ENCODE data around the gene NCF2. TPM values are rescaled to one million over a fixed set of nuclear protein-coding genes. Genes with fewer than 3 reads are reported as not detected.

Gene NCF2
- total RNA-seq, 1 experiment from 2014 or later: 31.3 TPM

- TF ChIP-seq EZH2phosphoT487 (IDR thresholded peaks at IDR 0.05; ENCODE audit: borderline replicate concordance, low read length) (no peak), EZH2 (IDR thresholded peaks at IDR 0.05; ENCODE audit: low read length, unreplicated experiment) (no peak)
- TF ChIP-seq, protein P1, sequence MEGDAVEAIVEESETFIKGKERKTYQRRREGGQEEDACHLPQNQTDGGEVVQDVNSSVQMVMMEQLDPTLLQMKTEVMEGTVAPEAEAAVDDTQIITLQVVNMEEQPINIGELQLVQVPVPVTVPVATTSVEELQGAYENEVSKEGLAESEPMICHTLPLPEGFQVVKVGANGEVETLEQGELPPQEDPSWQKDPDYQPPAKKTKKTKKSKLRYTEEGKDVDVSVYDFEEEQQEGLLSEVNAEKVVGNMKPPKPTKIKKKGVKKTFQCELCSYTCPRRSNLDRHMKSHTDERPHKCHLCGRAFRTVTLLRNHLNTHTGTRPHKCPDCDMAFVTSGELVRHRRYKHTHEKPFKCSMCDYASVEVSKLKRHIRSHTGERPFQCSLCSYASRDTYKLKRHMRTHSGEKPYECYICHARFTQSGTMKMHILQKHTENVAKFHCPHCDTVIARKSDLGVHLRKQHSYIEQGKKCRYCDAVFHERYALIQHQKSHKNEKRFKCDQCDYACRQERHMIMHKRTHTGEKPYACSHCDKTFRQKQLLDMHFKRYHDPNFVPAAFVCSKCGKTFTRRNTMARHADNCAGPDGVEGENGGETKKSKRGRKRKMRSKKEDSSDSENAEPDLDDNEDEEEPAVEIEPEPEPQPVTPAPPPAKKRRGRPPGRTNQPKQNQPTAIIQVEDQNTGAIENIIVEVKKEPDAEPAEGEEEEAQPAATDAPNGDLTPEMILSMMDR (conservative IDR thresholded peaks at IDR 0.05; ENCODE audit: low read depth, low read length): no peak
- CTCF ChIA-PET: no interaction called here
- no peaks in the 10 kb centered on the region for H3K27me3 ChIP-seq (ENCODE audit: low read length)
- no peak overlapping the region for H3K4me3 ChIP-seq (ENCODE audit: low read length)
- no peaks in the 10 kb centered on the region for H3F3A ChIP-seq (ENCODE audit: low read length, unreplicated experiment)
- no peaks in the 10 kb centered on the region for H3K79me2 ChIP-seq (ENCODE audit: low read length)
- H3K9ac ChIP-seq (ENCODE audit: low read length): no peak overlapping the region
- POLR2A ChIA-PET (ENCODE audit: unreplicated experiment): interaction anchor here (0.5 kb wide), 1 partner anchor 21 kb away, joined by 3 read pairs; no protein-coding TSS in a partner anchor
- no peaks in the 10 kb centered on the region for H3K4me1 ChIP-seq (ENCODE audit: insufficient read depth, low read length)
- H3K9me3 ChIP-seq (ENCODE audit: low read length): no peaks in the 10 kb centered on the region
- H3K4me2 ChIP-seq (ENCODE audit: low read length): no peak overlapping the region
- intact Hi-C loops (cut with micrococcal nuclease): no loop called here
- DNase-seq (no peak), ATAC-seq (no peak)
- no peaks in the 10 kb centered on the region for H3K9me2 ChIP-seq (replicated peaks; ENCODE audit: low read length)
- H4K20me1 ChIP-seq (ENCODE audit: low read length): no peaks in the 10 kb centered on the region
- H2AFZ ChIP-seq (ENCODE audit: low read length): no peak overlapping the region
- H3K36me3 ChIP-seq (ENCODE audit: low read depth, low read length): no peaks in the 10 kb centered on the region
- BruUV-seq (replicated peaks): no TSS peak
- H3K27ac ChIP-seq (ENCODE audit: low read length): no peak overlapping the region
Observed at GRCh38 chr1:183600634-183601033, 10.4 kb upstream of the NCF2 start.

DNA sequence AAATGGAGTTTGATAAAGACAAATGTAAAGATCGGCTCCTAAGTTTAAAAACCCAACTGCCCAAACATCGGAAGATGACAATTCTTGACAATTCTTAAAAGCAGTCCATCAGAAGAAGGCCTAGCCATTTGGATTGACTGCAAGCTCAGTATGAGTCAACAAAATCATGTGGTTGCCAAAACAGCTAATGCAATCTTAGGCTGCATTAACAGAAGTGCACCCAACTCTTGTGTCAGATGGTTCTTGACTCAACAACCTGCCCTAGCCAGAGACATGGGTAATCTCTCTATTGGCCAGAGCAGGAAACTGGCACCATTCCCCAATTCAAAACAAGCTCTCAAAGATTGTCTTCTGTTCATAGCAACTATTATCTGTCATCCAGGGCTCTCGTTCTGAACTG, 9.9 kb upstream of the NCF2 start:
- DNase-seq: peak; percentile 49
- Histone ChIP-seq H3K4me1 (ENCODE audit: insufficient read depth, low read length) (no peaks in the 10 kb centered on the region), H3K9me3 (ENCODE audit: low read length) (no peaks in the 10 kb centered on the region), H3K4me3 (ENCODE audit: low read length) (no peak overlapping the region), H3K27ac (ENCODE audit: low read length) (no peak overlapping the region), H3K4me2 (ENCODE audit: low read length) (no peak overlapping the region), H3K36me3 (ENCODE audit: low read depth, low read length) (no peaks in the 10 kb centered on the region), H3K9ac (ENCODE audit: low read length) (no peak overlapping the region), H3K9me2 (replicated peaks; ENCODE audit: low read length) (no peaks in the 10 kb centered on the region), H2AFZ (ENCODE audit: low read length) (no peak overlapping the region), H3K79me2 (ENCODE audit: low read length) (no peaks in the 10 kb centered on the region), H3K27me3 (ENCODE audit: low read length) (no peaks in the 10 kb centered on the region), H4K20me1 (ENCODE audit: low read length) (no peaks in the 10 kb centered on the region), H3F3A (ENCODE audit: low read length, unreplicated experiment) (no peaks in the 10 kb centered on the region)
- TF ChIP-seq EZH2 (IDR thresholded peaks at IDR 0.05; ENCODE audit: low read length, unreplicated experiment): no peak
- TF ChIP-seq, protein P1 (conservative IDR thresholded peaks at IDR 0.05; ENCODE audit: low read depth, low read length): no peak
- no peak for TF ChIP-seq EZH2phosphoT487 (IDR thresholded peaks at IDR 0.05; ENCODE audit: borderline replicate concordance, low read length)
- peak; percentile 18; the same call in 1 of the 2 replicates for ATAC-seq
- intact Hi-C loops (cut with micrococcal nuclease): no loop called here
- no TSS peak for BruUV-seq (replicated peaks)
- ChIA-PET POLR2A (ENCODE audit: unreplicated experiment) (interaction anchor here (0.5 to 0.6 kb wide), 2 partner anchors 20 to 422 kb away, joined by 3 to 4 read pairs; no protein-coding TSS in a partner anchor), CTCF (no interaction called here)

DNA sequence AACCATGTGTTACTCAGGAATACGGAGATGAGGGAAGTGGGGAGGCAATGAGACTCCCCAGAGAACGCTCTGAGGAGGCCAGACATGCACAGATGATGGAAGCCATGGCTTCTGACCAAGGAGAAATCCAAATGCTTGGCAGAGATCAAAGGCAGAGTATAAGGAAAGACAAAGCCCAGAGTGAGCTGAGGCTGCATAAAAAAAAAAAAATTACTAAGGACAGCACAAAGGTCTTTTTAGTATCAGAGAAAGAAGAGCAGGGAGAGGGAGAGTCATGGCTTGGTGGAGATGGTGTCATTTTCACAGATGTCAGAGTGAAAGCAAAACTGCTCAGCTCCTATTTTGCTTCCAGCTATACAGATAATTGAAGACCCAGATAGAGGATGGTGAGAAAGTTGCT, 8.1 kb upstream of the NCF2 start:
- no peak for ATAC-seq
- Histone ChIP-seq H3K4me3 (ENCODE audit: low read length) (no peak overlapping the region), H3F3A (ENCODE audit: low read length, unreplicated experiment) (no peaks in the 10 kb centered on the region), H3K9me3 (ENCODE audit: low read length) (no peaks in the 10 kb centered on the region), H3K27me3 (ENCODE audit: low read length) (no peaks in the 10 kb centered on the region), H3K9me2 (replicated peaks; ENCODE audit: low read length) (no peaks in the 10 kb centered on the region), H3K4me1 (ENCODE audit: insufficient read depth, low read length) (no peaks in the 10 kb centered on the region), H2AFZ (ENCODE audit: low read length) (no peak overlapping the region), H3K9ac (ENCODE audit: low read length) (no peak overlapping the region), H4K20me1 (ENCODE audit: low read length) (no peaks in the 10 kb centered on the region), H3K79me2 (ENCODE audit: low read length) (no peaks in the 10 kb centered on the region), H3K27ac (ENCODE audit: low read length) (no peak overlapping the region), H3K36me3 (ENCODE audit: low read depth, low read length) (no peaks in the 10 kb centered on the region), H3K4me2 (ENCODE audit: low read length) (no peak overlapping the region)
- intact Hi-C loops (cut with micrococcal nuclease): no loop called here
- no peak for DNase-seq
- TF ChIP-seq EZH2 (IDR thresholded peaks at IDR 0.05; ENCODE audit: low read length, unreplicated experiment) (no peak), EZH2phosphoT487 (IDR thresholded peaks at IDR 0.05; ENCODE audit: borderline replicate concordance, low read length) (no peak)
- TF ChIP-seq, protein P1 (conservative IDR thresholded peaks at IDR 0.05; ENCODE audit: low read depth, low read length): no peak
- ChIA-PET CTCF (no interaction called here), POLR2A (ENCODE audit: unreplicated experiment) (no interaction called here)
- BruUV-seq (replicated peaks): no TSS peak

Measured in PC-3 (cell line).